ENCODE measurements around the gene FRMD4B.

- TF ChIP-seq CTCF (conservative IDR thresholded peaks at IDR 0.05 in 1 of 2, IDR thresholded peaks at IDR 0.05 in 1 of 2; ENCODE audit: low read depth in 1 of 2, low read length in 2 of 2) = no peak
- TF ChIP-seq EZH2 (IDR thresholded peaks at IDR 0.05; ENCODE audit: low read length, missing control alignments) = no peak
Measured at GRCh38 chr3:69162308-69162980, 223.4 kb downstream of the FRMD4B start.
